MCF 10A (cell line): Measurements from ENCODE around the gene DIPK1C. TPM values are rescaled to one million over a fixed set of nuclear protein-coding genes. Genes with fewer than 3 reads are reported as not detected.

Experiments used
- BruUV-seq: library from RNA; stranded (reverse); fragments of 400-500 nt; replicated peaks from 2 replicates; lab custom pipeline; 2021; lab: Mats Ljungman, UMichigan
- CTCF ChIA-PET: fragments of 300-600 bp; sonication (Branson Sonifier 250); formaldehyde crosslinking; extraction: SDS; loops from one replicate; lab custom pipeline; 2021; ENCODE audit warnings: antibody characterized with exemption, inconsistent platforms; lab: Yijun Ruan, JAX
- POLR2A ChIA-PET: fragments of 300-600, 350-650 bp; sonication (Branson Sonifier 250); formaldehyde crosslinking; extraction: SDS; loops from one replicate; lab custom pipeline; 2020; ENCODE audit warnings: antibody characterized with exemption, inconsistent platforms; lab: Yijun Ruan, JAX
- DNase-seq: peaks from one replicate; pipeline ENCODE4 v3.0.0-alpha.2; 2018; ENCODE audit not compliant: unreplicated experiment
- H3K27ac Mint-ChIP-seq: one replicate; pipeline ENCODE4 v1.8.0; 2022; ENCODE audit warnings: mild to moderate bottlenecking, low read depth, mixed read lengths; ENCODE audit not compliant: unreplicated experiment
- H3K27me3 Mint-ChIP-seq: one replicate; pipeline ENCODE4 v1.8.0; 2022; ENCODE audit warnings: mixed read lengths; ENCODE audit not compliant: insufficient read depth, unreplicated experiment
- H3K36me3 Mint-ChIP-seq: one replicate; pipeline ENCODE4 v1.8.0; 2022; ENCODE audit warnings: mild to moderate bottlenecking, moderate library complexity, mixed read lengths; ENCODE audit not compliant: insufficient read depth, unreplicated experiment
- H3K4me1 Mint-ChIP-seq: one replicate; pipeline ENCODE4 v1.8.0; 2022; ENCODE audit warnings: mixed read lengths; ENCODE audit not compliant: insufficient read depth, unreplicated experiment
- H3K4me3 Mint-ChIP-seq: one replicate; pipeline ENCODE4 v1.8.0; 2022; ENCODE audit warnings: mild to moderate bottlenecking, moderate library complexity, mixed read lengths; ENCODE audit not compliant: unreplicated experiment
- H3K9me3 Mint-ChIP-seq: one replicate; pipeline ENCODE4 v1.8.0; 2022; ENCODE audit warnings: mixed read lengths; ENCODE audit not compliant: unreplicated experiment
- CTCF ChIP-seq: fragments of 200-600 bp; IDR thresholded peaks from one replicate; pipeline ENCODE4 v1.8.0; 2022; ENCODE audit warnings: antibody characterized with exemption, mild to moderate bottlenecking; ENCODE audit not compliant: unreplicated experiment
- intact Hi-C: fragments of 100-400 bp; cut with micrococcal nuclease; formaldehyde crosslinking; loops from 2 replicates; pipeline ENCODE4 v1.14.1; 2022
- total RNA-seq: library from RNA; stranded (reverse); gene quantifications from 2 replicates; pipeline ENCODE4 v1.2.3, GENCODE V29; 2022

DIPK1C gene
- total RNA-seq, 1 experiment from 2014 or later, result not detected

- no peak for TF ChIP-seq CTCF
- Mint-ChIP-seq H3K27me3 (peaks cover 37% of the 10 kb centered on the region), H3K36me3 (peaks cover 7% of the 10 kb centered on the region), H3K27ac (no peak overlapping the region), H3K9me3 (no peaks in the 10 kb centered on the region), H3K4me1 (no peaks in the 10 kb centered on the region), H3K4me3 (no peak overlapping the region)
- ChIA-PET CTCF (interaction anchor here (1.5 kb wide), 1 partner anchor 106 kb away, joined by 4 read pairs; no protein-coding TSS in a partner anchor), POLR2A (interaction anchor here (0.7 kb wide), 2 partner anchors 157 to 1533 kb away, joined by 3 read pairs; no protein-coding TSS in a partner anchor)
- DNase-seq, result no peak
- intact Hi-C loops, result no loop called here
- no TSS peak for BruUV-seq
Observed at GRCh38 chr18:74446178-74446577, 10.9 kb downstream of the DIPK1C start.

- Mint-ChIP-seq H3K36me3 (peaks cover 7% of the 10 kb centered on the region), H3K4me1 (no peaks in the 10 kb centered on the region), H3K27me3 (peaks cover 37% of the 10 kb centered on the region), H3K9me3 (no peaks in the 10 kb centered on the region), H3K4me3 (no peak overlapping the region), H3K27ac (no peak overlapping the region)
- ChIA-PET POLR2A (interaction anchor here (0.6 to 0.7 kb wide), 2 partner anchors 8 to 1533 kb away, joined by 3 read pairs; no protein-coding TSS in a partner anchor), CTCF (interaction anchor here (1.5 kb wide), 1 partner anchor 106 kb away, joined by 4 read pairs; no protein-coding TSS in a partner anchor)
- no TSS peak for BruUV-seq
- intact Hi-C loops, result no loop called here
- no peak for TF ChIP-seq CTCF
- DNase-seq, result no peak
Observed at GRCh38 chr18:74445585-74445984, 11.5 kb downstream of the DIPK1C start.

GRCh38 chr18:74444104-74444503 is 13.0 kb downstream of the DIPK1C start:
- no peaks in the 10 kb centered on the region for H3K9me3 Mint-ChIP-seq
- ChIA-PET CTCF (interaction anchor here (0.6 kb wide), 1 partner anchor 215 kb away, joined by 3 read pairs; no protein-coding TSS in a partner anchor), POLR2A (no interaction called here)
- DNase-seq, result no peak
- H3K36me3 Mint-ChIP-seq, result peaks cover 7% of the 10 kb centered on the region
- BruUV-seq, result no TSS peak
- peaks cover 37% of the 10 kb centered on the region for H3K27me3 Mint-ChIP-seq
- no peak for TF ChIP-seq CTCF
- no peak overlapping the region for H3K4me3 Mint-ChIP-seq
- H3K4me1 Mint-ChIP-seq, result no peaks in the 10 kb centered on the region
- intact Hi-C loops, result no loop called here
- no peak overlapping the region for H3K27ac Mint-ChIP-seq

GRCh38 chr18:74440808-74441427 is 16.2 kb downstream of the DIPK1C start:
- no peak for DNase-seq
- no peak overlapping the region for H3K27ac Mint-ChIP-seq
- no TSS peak for BruUV-seq
- H3K4me1 Mint-ChIP-seq, result no peaks in the 10 kb centered on the region
- ChIA-PET POLR2A (interaction anchor here (0.6 kb wide), 1 partner anchor 12 kb away, joined by 3 read pairs; no protein-coding TSS in a partner anchor), CTCF (interaction anchor here (1.5 kb wide), 1 partner anchor 87 kb away, joined by 3 read pairs; no protein-coding TSS in a partner anchor)
- intact Hi-C loops, result no loop called here
- peaks cover 37% of the 10 kb centered on the region for H3K27me3 Mint-ChIP-seq
- H3K4me3 Mint-ChIP-seq, result no peak overlapping the region
- H3K9me3 Mint-ChIP-seq, result no peaks in the 10 kb centered on the region
- no peaks in the 10 kb centered on the region for H3K36me3 Mint-ChIP-seq
- TF ChIP-seq CTCF, result no peak
